WTC11 (cell line): Measurements from ENCODE around the gene C1orf115. TPM values are rescaled to one million over a fixed set of nuclear protein-coding genes. Genes with fewer than 3 reads are reported as not detected.
"Not testable (repeated sequence)": the region's sequence is repeated elsewhere in the genome, so short reads cannot be mapped to it uniquely, and the experiment has no call there.

Source experiments
- ATAC-seq: fragments of 200-7000 bp; cut with Tn5 transposase; 2 replicates; pipeline ENCODE4 v1.10.0; 2021; ENCODE audit warnings: mild to moderate bottlenecking, moderate library complexity
- CTCF ChIA-PET: fragments of 300-600 bp; sonication (Branson Sonifier 250); formaldehyde crosslinking; loops from one replicate; lab custom pipeline; 2021; ENCODE audit warnings: antibody characterized with exemption; lab: Charles Lee
- POLR2A ChIA-PET: fragments of 350-600 bp; sonication (Branson Sonifier 250); formaldehyde crosslinking; loops from one replicate; lab custom pipeline; 2021; ENCODE audit warnings: antibody characterized with exemption; lab: Charles Lee
- DNase-seq: peaks from one replicate; pipeline ENCODE4 v3.0.0; 2021; ENCODE audit warnings: low spot score
- H3K27ac Mint-ChIP-seq: 2 replicates; pipeline ENCODE4 v1.8.0; 2021; ENCODE audit warnings: mixed read lengths
- H3K27me3 Mint-ChIP-seq: 2 replicates; pipeline ENCODE4 v1.8.0; 2021; ENCODE audit warnings: low read depth, mild to moderate bottlenecking, moderate library complexity, mixed read lengths
- H3K36me3 Mint-ChIP-seq: 2 replicates; pipeline ENCODE4 v1.8.0; 2021; ENCODE audit warnings: mixed read lengths
- H3K4me1 Mint-ChIP-seq: 2 replicates; pipeline ENCODE4 v1.8.0; 2022; ENCODE audit warnings: mixed read lengths
- H3K4me3 Mint-ChIP-seq: 2 replicates; pipeline ENCODE4 v1.8.0; 2021; ENCODE audit warnings: mild to moderate bottlenecking, moderate library complexity, mixed read lengths
- H3K9me3 Mint-ChIP-seq: 2 replicates; pipeline ENCODE4 v1.8.0; 2021; ENCODE audit warnings: mixed read lengths
- CTCF ChIP-seq: fragments of 200-600 bp; IDR thresholded peaks from 2 replicates; pipeline ENCODE4 v1.8.0; 2022; ENCODE audit warnings: antibody characterized with exemption
- EMX1 ChIP-seq: fragments of 250-450 bp; sonication (Bioruptor Pico); IDR thresholded peaks from 2 replicates; pipeline ENCODE4 v1.8.0; 2021; ENCODE audit warnings: mild to moderate bottlenecking
- ESRRA ChIP-seq: sonication (generic); formaldehyde crosslinking; IDR thresholded peaks from 2 replicates; pipeline ENCODE4 v1.8.1; 2022; ENCODE audit warnings: mild to moderate bottlenecking, missing genetic modification reagents, borderline replicate concordance
- IRF2 ChIP-seq: sonication (generic); formaldehyde crosslinking; IDR thresholded peaks from 2 replicates; pipeline ENCODE4 v1.8.0; 2022; ENCODE audit warnings: low read depth, missing genetic modification reagents, borderline replicate concordance
- PRDM15 ChIP-seq: sonication (generic); formaldehyde crosslinking; IDR thresholded peaks from 2 replicates; pipeline ENCODE4 v1.8.0; 2022; ENCODE audit warnings: missing genetic modification reagents
- SMAD3 ChIP-seq: sonication (generic); formaldehyde crosslinking; IDR thresholded peaks from 2 replicates; pipeline ENCODE4 v1.8.0; 2022; ENCODE audit warnings: missing genetic modification reagents, mild to moderate bottlenecking, borderline replicate concordance
- TCF7 ChIP-seq: sonication (generic); formaldehyde crosslinking; IDR thresholded peaks from 2 replicates; pipeline ENCODE4 v1.8.0; 2022; ENCODE audit warnings: mild to moderate bottlenecking, low read depth, missing genetic modification reagents, moderate library complexity
- TP53 ChIP-seq: sonication (generic); formaldehyde crosslinking; IDR thresholded peaks from 2 replicates; pipeline ENCODE4 v1.8.1; 2023; ENCODE audit warnings: mild to moderate bottlenecking, missing genetic modification reagents
- USF1 ChIP-seq: sonication (generic); formaldehyde crosslinking; IDR thresholded peaks from 2 replicates; pipeline ENCODE4 v1.8.0; 2022; ENCODE audit warnings: mild to moderate bottlenecking, missing genetic modification reagents
- ZNF232 ChIP-seq: sonication (generic); formaldehyde crosslinking; IDR thresholded peaks from 2 replicates; pipeline ENCODE4 v1.8.0; 2022; ENCODE audit warnings: mild to moderate bottlenecking, missing genetic modification reagents
- ZNF423 ChIP-seq: fragments of 250-450 bp; sonication (Bioruptor Pico); IDR thresholded peaks from 2 replicates; pipeline ENCODE4 v2.1.2; 2022; ENCODE audit warnings: mild to moderate bottlenecking, moderate library complexity
- ZNF425 ChIP-seq: fragments of 250-450 bp; sonication (Bioruptor Pico); conservative IDR thresholded peaks from 2 replicates; pipeline ENCODE4 v1.9.0; 2021; ENCODE audit warnings: mild to moderate bottlenecking
- total RNA-seq: library from RNA; stranded (reverse); gene quantifications from 3 replicates; pipeline ENCODE4 v1.2.3, GENCODE V29; 2021

The C1orf115 gene
- total RNA-seq, 1 experiment from 2014 or later = 10.0 TPM

- TF ChIP-seq ZNF423 (CRISPR knock-in tag) (no peak), TP53 (CRISPR knock-in tag) (no peak), SMAD3 (no peak)
These were observed 19.0 kb downstream of the C1orf115 start (continued) for GRCh38 chr1:220708936-220709801.

GRCh38 chr1:220710333-220710732 is 20.2 kb downstream of the C1orf115 start:
- H3K4me1 Mint-ChIP-seq = peaks cover 6% of the 10 kb centered on the region
- CTCF ChIA-PET = interaction anchor here (1.0 kb wide), 1 partner anchor 23 kb away, joined by 5 read pairs; no protein-coding TSS in a partner anchor
- H3K27me3 Mint-ChIP-seq = no peaks in the 10 kb centered on the region; the same call in 1 of the 2 replicates
- TF ChIP-seq ZNF232 (no peak), IRF2 (CRISPR knock-in tag) (no peak), PRDM15 (CRISPR knock-in tag) (peak; percentile 87), ESRRA (CRISPR knock-in tag) (no peak), ZNF425 (no peak), CTCF (no peak), TP53 (CRISPR knock-in tag) (no peak)
- ATAC-seq (peak; percentile 72), DNase-seq (no peak)
- H3K4me3 Mint-ChIP-seq = no peak overlapping the region
- no peak overlapping the region for H3K27ac Mint-ChIP-seq
- POLR2A ChIA-PET = no interaction called here
- H3K9me3 Mint-ChIP-seq = peaks cover 18% of the 10 kb centered on the region
- peaks cover 8% of the 10 kb centered on the region for H3K36me3 Mint-ChIP-seq

GRCh38 chr1:220711056-220711809 is 21.1 kb downstream of the C1orf115 start:
- TF ChIP-seq USF1 (CRISPR knock-in tag) = no peak
- no peak for TF ChIP-seq TCF7 (CRISPR knock-in tag)
- no peak for TF ChIP-seq EMX1 (CRISPR knock-in tag)
- Mint-ChIP-seq H3K27ac (no peak overlapping the region), H3K4me1 (peaks cover 5% of the 10 kb centered on the region), H3K36me3 (peaks cover 17% of the 10 kb centered on the region), H3K4me3 (no peak overlapping the region), H3K27me3 (no peaks in the 10 kb centered on the region; the same call in 1 of the 2 replicates), H3K9me3 (peaks cover 27% of the 10 kb centered on the region)
- no peak for ATAC-seq
- CTCF ChIA-PET = interaction anchor here (1.0 kb wide), 1 partner anchor 22 kb away, joined by 5 read pairs; no protein-coding TSS in a partner anchor
- POLR2A ChIA-PET = no interaction called here
- DNase-seq = no peak

- H3K4me1 Mint-ChIP-seq, POLR2A ChIA-PET, DNase-seq, H3K27me3 Mint-ChIP-seq, H3K27ac Mint-ChIP-seq, ATAC-seq, CTCF ChIA-PET, H3K4me3 Mint-ChIP-seq: not testable (repeated sequence)
- H3K36me3 Mint-ChIP-seq = peaks cover 27% of the 10 kb centered on the region
- H3K9me3 Mint-ChIP-seq = peaks cover 42% of the 10 kb centered on the region
These were observed 25.8 kb downstream of the C1orf115 start for GRCh38 chr1:220715986-220716385.
